H1 (cell line): ENCODE results near the gene LEFTY1. TPM values are rescaled to one million over a fixed set of nuclear protein-coding genes. Genes with fewer than 3 reads are reported as not detected.

Experiments used
- CTCF ChIA-PET: fragments of 300-600 bp; sonication (Branson Sonifier 250); formaldehyde crosslinking; loops from one replicate; lab custom pipeline; 2021; ENCODE audit not compliant: partially characterized antibody; lab: Charles Lee
- POLR2A ChIA-PET: fragments of 300-600 bp; sonication (Branson Sonifier 250); formaldehyde crosslinking; loops from one replicate; lab custom pipeline; 2021; ENCODE audit warnings: inconsistent platforms; ENCODE audit not compliant: partially characterized antibody; lab: Charles Lee
- DNase-seq, 2 experiments: peaks; one replicate each; pipeline versions ENCODE4 v3.0.0 to v3.0.0-alpha.2; 2010 to 2022; ENCODE audit warnings: low spot score in 2 of 2, low read depth in 1 of 2, mixed read lengths in 1 of 2
- FAIRE-seq: peaks from 2 replicates; lab custom pipeline; 2011; peaks lifted over from hg19 to GRCh38; lab: Jason Lieb, UNC
- H2AFZ ChIP-seq: 2 replicates; pipeline ENCODE4 v1.8.1; 2012; ENCODE audit warnings: low read length, inconsistent platforms
- H2AK5ac ChIP-seq: 2 replicates; pipeline ENCODE4 v1.6.1; 2013; ENCODE audit warnings: low read depth, low read length
- H2BK120ac ChIP-seq: replicated peaks from 2 replicates; pipeline ENCODE3; 2013; ENCODE audit warnings: low read depth, low read length, inconsistent platforms
- H2BK12ac ChIP-seq: 2 replicates; pipeline ENCODE4 v1.6.1; 2013; ENCODE audit warnings: low read depth, low read length
- H2BK15ac ChIP-seq: 2 replicates; pipeline ENCODE4 v1.6.1; 2013; ENCODE audit warnings: low read length
- H2BK20ac ChIP-seq: 2 replicates; pipeline ENCODE4 v1.6.1; 2013; ENCODE audit warnings: low read length
- H2BK5ac ChIP-seq: 2 replicates; pipeline ENCODE4 v1.6.1; 2013; ENCODE audit warnings: low read depth, low read length
- H3K14ac ChIP-seq: 2 replicates; pipeline ENCODE4 v1.6.1; 2013; ENCODE audit warnings: inconsistent platforms; ENCODE audit not compliant: insufficient read length
- H3K18ac ChIP-seq: 2 replicates; pipeline ENCODE4 v1.6.1; 2013; ENCODE audit warnings: low read length; ENCODE audit errors: extremely low read depth
- H3K23ac ChIP-seq: 2 replicates; pipeline ENCODE4 v1.6.1; 2013; ENCODE audit warnings: inconsistent platforms; ENCODE audit not compliant: insufficient read length
- H3K23me2 ChIP-seq: 2 replicates; pipeline ENCODE4 v1.6.1; 2013; ENCODE audit warnings: low read depth, low read length
- H3K27ac ChIP-seq: 2 replicates; pipeline ENCODE4 v1.6.1; 2011; ENCODE audit warnings: low read depth, low read length, inconsistent platforms
- H3K27me3 ChIP-seq, 4 experiments: replicated peaks in 1 of 4; 1 replicate in 1 of 4; 2 replicates in 3 of 4; pipeline versions ENCODE4 v1.6.1 to v1.8.1; 2011 to 2013; ENCODE audit warnings: low read length in 3 of 4, mild to moderate bottlenecking in 3 of 4, inconsistent platforms in 2 of 4, mixed read lengths in 2 of 4, moderate library complexity in 1 of 4; ENCODE audit not compliant: control insufficient read depth in 3 of 4, insufficient read depth in 3 of 4; ENCODE audit errors: extremely low read depth in 1 of 4
- H3K36me3 ChIP-seq, 4 experiments: 2 replicates each; pipeline versions ENCODE4 v1.6.1 to v1.8.1; 2011 to 2013; ENCODE audit warnings: mild to moderate bottlenecking in 4 of 4, low read length in 3 of 4, moderate library complexity in 2 of 4, control low read depth in 1 of 4, inconsistent platforms in 1 of 4; ENCODE audit not compliant: insufficient read depth in 4 of 4, control insufficient read depth in 2 of 4
- H3K4ac ChIP-seq: replicated peaks from 2 replicates; pipeline ENCODE3; 2013; ENCODE audit warnings: low read length, low read depth, mixed read lengths, inconsistent platforms; ENCODE audit not compliant: insufficient read length
- H3K4me1 ChIP-seq, 4 experiments: replicated peaks in 1 of 4; 1 replicate in 1 of 4; 2 replicates in 3 of 4; pipeline versions ENCODE4 v1.6.1 to v1.8.1; 2011 to 2013; ENCODE audit warnings: low read length in 3 of 4, inconsistent platforms in 2 of 4, mixed read lengths in 1 of 4; ENCODE audit not compliant: insufficient read depth in 4 of 4, control insufficient read depth in 3 of 4
- H3K4me2 ChIP-seq, 2 experiments: 2 replicates each; pipeline versions ENCODE4 v1.6.1 to v1.8.1; 2011 to 2013; ENCODE audit warnings: low read depth in 2 of 2, low read length in 2 of 2, control low read depth in 1 of 2, inconsistent platforms in 1 of 2, mild to moderate bottlenecking in 1 of 2; ENCODE audit not compliant: insufficient read depth in 1 of 2
- H3K4me3 ChIP-seq, 4 experiments: fragments of 200-600, 300-600 bp in 1 of 4; sonication (generic), shearing (Covaris generic), sonication (Bioruptor Twin) in 1 of 4; 2 replicates each; pipeline versions ENCODE4 v1.5.1 to v1.8.1; 2011 to 2016; ENCODE audit warnings: low read length in 4 of 4, low read depth in 3 of 4, control low read depth in 2 of 4, inconsistent platforms in 2 of 4, mild to moderate bottlenecking in 2 of 4, mixed read lengths in 1 of 4, moderate library complexity in 1 of 4; ENCODE audit not compliant: insufficient read depth in 2 of 4; ENCODE audit errors: extremely low read depth in 1 of 4
- H3K56ac ChIP-seq: replicated peaks from 2 replicates; pipeline ENCODE3; 2013; ENCODE audit warnings: low read depth, mild to moderate bottlenecking, mixed read lengths, low read length, inconsistent platforms; ENCODE audit not compliant: insufficient read length
- H3K79me1 ChIP-seq: 2 replicates; pipeline ENCODE4 v1.6.1; 2013; ENCODE audit warnings: low read depth, low read length, control low read depth
- H3K79me2 ChIP-seq, 2 experiments: 2 replicates each; pipeline versions ENCODE4 v1.6.1 to v1.8.1; 2012 to 2013; ENCODE audit warnings: low read length in 2 of 2, mild to moderate bottlenecking in 2 of 2, inconsistent platforms in 1 of 2; ENCODE audit not compliant: insufficient read depth in 2 of 2, control insufficient read depth in 1 of 2
- H3K9ac ChIP-seq, 4 experiments: replicated peaks in 1 of 4; 1 replicate in 1 of 4; 2 replicates in 3 of 4; pipeline versions ENCODE4 v1.6.1 to v1.8.1; 2011 to 2013; ENCODE audit warnings: low read depth in 3 of 4, low read length in 3 of 4, control low read depth in 2 of 4, mild to moderate bottlenecking in 2 of 4, moderate library complexity in 2 of 4, inconsistent platforms in 1 of 4; ENCODE audit errors: extremely low read depth in 1 of 4
- H3K9me3 ChIP-seq, 2 experiments: 2 replicates each; pipeline versions ENCODE4 v1.6.1 to v1.8.1; 2012 to 2013; ENCODE audit warnings: mild to moderate bottlenecking in 2 of 2, moderate library complexity in 2 of 2, control low read depth in 1 of 2, inconsistent platforms in 1 of 2, low read depth in 1 of 2, low read length in 1 of 2, mixed read lengths in 1 of 2; ENCODE audit not compliant: insufficient read depth in 2 of 2
- H4K20me1 ChIP-seq, 2 experiments: replicated peaks in 1 of 2; 2 replicates each; pipeline versions ENCODE3 to v1.8.1; 2011 to 2013; ENCODE audit warnings: inconsistent platforms in 2 of 2, low read length in 2 of 2, mild to moderate bottlenecking in 1 of 2; ENCODE audit not compliant: insufficient read depth in 2 of 2, control insufficient read depth in 1 of 2
- H4K5ac ChIP-seq: 2 replicates; pipeline ENCODE4 v1.6.1; 2013; ENCODE audit warnings: low read length, low read depth, mixed read lengths, inconsistent platforms; ENCODE audit not compliant: insufficient read length
- H4K8ac ChIP-seq: 2 replicates; pipeline ENCODE4 v1.8.0; 2013; ENCODE audit warnings: mild to moderate bottlenecking, moderate library complexity, low read length, inconsistent platforms; ENCODE audit not compliant: insufficient read depth; ENCODE audit errors: extremely low read depth
- H4K91ac ChIP-seq: replicated peaks from 2 replicates; pipeline ENCODE3; 2013; ENCODE audit warnings: low read length, mixed read lengths, inconsistent platforms; ENCODE audit not compliant: insufficient read length
- ASH2L ChIP-seq: fragments of 200-600, 300-600 bp; sonication (generic); IDR thresholded peaks from one replicate; pipeline ENCODE4 v1.7.1; 2017; ENCODE audit warnings: low read length
- CHD2 ChIP-seq: IDR thresholded peaks from 2 replicates; pipeline ENCODE4 v1.6.1; 2012; ENCODE audit warnings: low read length, improper control_type of control experiment
- GABPA ChIP-seq: IDR thresholded peaks from 2 replicates; pipeline ENCODE4 v1.6.1; 2011; ENCODE audit warnings: mild to moderate bottlenecking, low read length, moderate library complexity, borderline replicate concordance; ENCODE audit not compliant: insufficient read depth
- HDAC2 ChIP-seq, 2 experiments: fragments of 300-600 bp in 1 of 2; sonication (generic) in 1 of 2; IDR thresholded peaks; 2 replicates each; pipeline ENCODE4 v1.6.1; 2011 to 2012; ENCODE audit warnings: low read depth in 2 of 2, low read length in 2 of 2, mild to moderate bottlenecking in 2 of 2, moderate library complexity in 2 of 2, borderline replicate concordance in 1 of 2, inconsistent platforms in 1 of 2
- KDM5A ChIP-seq: fragments of 200-600 bp; IDR thresholded peaks from 2 replicates; pipeline ENCODE4 v1.7.1; 2012; ENCODE audit warnings: mild to moderate bottlenecking, low read length, inconsistent platforms, mixed read lengths
- MAX ChIP-seq: IDR thresholded peaks from 2 replicates; pipeline ENCODE4 v1.6.1; 2012; ENCODE audit warnings: inconsistent platforms
- RXRA ChIP-seq: IDR thresholded peaks from 2 replicates; pipeline ENCODE4 v1.6.1; 2011; ENCODE audit warnings: low read depth, mild to moderate bottlenecking, low read length, moderate library complexity; ENCODE audit not compliant: insufficient read depth
- SIX5 ChIP-seq: IDR thresholded peaks from 2 replicates; pipeline ENCODE4 v1.6.1; 2011; ENCODE audit warnings: mild to moderate bottlenecking, low read depth, low read length
- SP1 ChIP-seq: IDR thresholded peaks from 2 replicates; pipeline ENCODE4 v1.6.1; 2011; ENCODE audit warnings: low read depth, low read length
- SP4 ChIP-seq: IDR thresholded peaks from 2 replicates; pipeline ENCODE4 v1.6.1; 2012; ENCODE audit warnings: low read length, inconsistent platforms
- TAF1 ChIP-seq: IDR thresholded peaks from 2 replicates; pipeline ENCODE4 v1.6.1; 2011; ENCODE audit warnings: mild to moderate bottlenecking, low read depth, low read length
- TAF7 ChIP-seq: optimal IDR thresholded peaks from 2 replicates; pipeline ENCODE3; 2011; ENCODE audit warnings: low read depth, mild to moderate bottlenecking, inconsistent platforms, low read length, moderate library complexity, borderline replicate concordance
- TCF12 ChIP-seq: IDR thresholded peaks from 2 replicates; pipeline ENCODE4 v1.6.1; 2011; ENCODE audit warnings: low read depth, mild to moderate bottlenecking, low read length
- ZNF274 ChIP-seq: IDR thresholded peaks from 2 replicates; pipeline ENCODE4 v1.7.0; 2012; ENCODE audit warnings: low read length, borderline replicate concordance; ENCODE audit errors: extremely low read depth
- WGBS, 2 experiments: shearing (Covaris generic) in 1 of 2; methylation state at CpG; one replicate each; pipeline versions ENCODE4 v1.1.6 to v1.1.7; 2013 to 2015; ENCODE audit warnings: low lambda C conversion rate in 2 of 2, mixed read lengths in 2 of 2, inconsistent platforms in 1 of 2, low coverage in 1 of 2, missing lambda C conversion rate in 1 of 2; ENCODE audit not compliant: insufficient replicate concordance in 2 of 2, insufficient coverage in 1 of 2, insufficient read length in 1 of 2; ENCODE audit errors: extremely low coverage in 1 of 2, missing lambda C conversion rate in 1 of 2; 5-methylcytosine and 5-hydroxymethylcytosine counted together
- polyA plus RNA-seq, 7 experiments: library from polyadenylated mRNA; depleted of rRNA in 3 of 7; stranded (reverse) in 5 of 7; unstranded in 2 of 7; fragments of >200 nt in 5 of 7; fragments of 200-250 nt in 2 of 7; gene quantifications; 1 replicate in 5 of 7; 2 replicates in 1 of 7; 4 replicates in 1 of 7; pipeline versions ENCODE4 v1.2.1 to v1.2.3, GENCODE V29; 2011 to 2013; ENCODE audit warnings: missing spikeins in 2 of 7, mixed read lengths in 2 of 7
- total RNA-seq: library from RNA; stranded (reverse); fragmentation: NEBNext Ultra II Directional; extraction: Animal tissue kit (Norgen Biotek cat#: 25700); gene quantifications from 2 replicates; pipeline ENCODE4 v1.2.1, GENCODE V29; 2021

Gene LEFTY1
- total and polyA plus RNA-seq, 2 of the 8 experiments (the other 6 are each of a cell fraction or from before 2014, with no cell fraction given), result 4.5 to 11.7 TPM

DNA sequence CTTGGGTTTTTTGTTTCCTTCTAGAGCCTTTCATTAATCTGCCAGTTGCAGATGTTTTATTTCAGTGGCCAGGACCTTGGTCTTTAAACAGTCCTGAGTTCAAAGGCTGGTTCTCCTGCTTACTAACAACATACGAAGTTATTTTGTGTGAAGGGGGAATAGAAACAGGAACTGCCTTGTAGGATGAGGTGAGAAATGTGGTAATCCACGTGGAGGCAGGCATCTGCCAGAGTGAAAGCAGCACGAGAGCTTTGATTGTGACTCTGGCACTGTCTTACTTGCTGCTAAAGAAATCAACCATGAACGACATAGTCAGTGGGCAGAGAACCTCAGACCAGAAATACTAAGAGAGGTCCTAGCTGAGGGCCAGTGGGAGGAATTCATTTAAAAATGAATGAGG is 37.1 kb downstream of the LEFTY1 start:
- Histone ChIP-seq H3K56ac (no peak overlapping the region), H2BK12ac (no peak overlapping the region), H3K79me1 (no peaks in the 10 kb centered on the region; the same call in 1 of the 2 replicates), H3K4me3 (no peak overlapping the region), H3K27ac (no peak overlapping the region), H2AK5ac (no peak overlapping the region), H3K18ac (no peak overlapping the region), H4K91ac (no peak overlapping the region), H2BK15ac (no peak overlapping the region), H3K23me2 (no peaks in the 10 kb centered on the region), H3K9ac (no peak overlapping the region), H2BK20ac (no peak overlapping the region), H2AFZ (no peak overlapping the region), H3K27me3 (no peaks in the 10 kb centered on the region; a peak in 1 of 7 replicates), H3K4me2 (no peak overlapping the region), H3K9me3 (peaks cover 2 to 10% of the 10 kb centered on the region in 2 experiments; a peak in 3 of 4 replicates), H3K4me1 (no peaks in the 10 kb centered on the region; a peak in 2 of 7 replicates), H3K79me2 (no peaks in the 10 kb centered on the region), H3K4ac (no peak overlapping the region), H2BK120ac (no peak overlapping the region), H3K36me3 (peaks cover 3 to 22% (median 6%) of the 10 kb centered on the region in 4 experiments; a peak in 6 of 8 replicates), H4K8ac (no peak overlapping the region), H3K23ac (no peak overlapping the region), H2BK5ac (no peak overlapping the region), H4K20me1 (peaks cover 4% of the 10 kb centered on the region in 2 experiments), H3K14ac (no peak overlapping the region), H4K5ac (no peak overlapping the region)
- no peak for FAIRE-seq
- TF ChIP-seq SP1, result no peak
- no peak for TF ChIP-seq RXRA
- no peak for TF ChIP-seq SIX5
- no peak for TF ChIP-seq ZNF274
- TF ChIP-seq ASH2L, result no peak
- no peak for TF ChIP-seq SP4
- TF ChIP-seq TCF12, result no peak
- TF ChIP-seq HDAC2 (IDR thresholded peaks at IDR 0.05; ENCODE audit: borderline replicate concordance in 1 of 2, low read depth in 2 of 2, low read length in 2 of 2), result no peak
- TF ChIP-seq CHD2, result no peak
- no peak for TF ChIP-seq MAX
- TF ChIP-seq TAF1, result no peak
- no peak for TF ChIP-seq TAF7
- TF ChIP-seq GABPA, result no peak
- no peak for TF ChIP-seq KDM5A
- DNase-seq, result no peak
- WGBS, 2 experiments, result 94% methylated on average over 4 of the region's 4 CpGs; no CpG with 5 or more reads in 1 of the 2 experiments
- ChIA-PET CTCF (interaction anchor here (0.7 to 1.6 kb wide), 7 partner anchors 25 to 377 kb away, joined by 3 to 6 read pairs (median 4); partner anchors contain the start of gene EPHX1), POLR2A (interaction anchor here (0.6 to 0.9 kb wide), 2 partner anchors 26 to 82 kb away, joined by 3 to 4 read pairs; no protein-coding TSS in a partner anchor)
